ENCODE data around the gene CD63.

- TF ChIP-seq TAF1 (IDR thresholded peaks at IDR 0.05; ENCODE audit: low read depth, low read length), result no peak
- TF ChIP-seq SPI1 (IDR thresholded peaks at IDR 0.05; ENCODE audit: low read depth, low read length), result no peak
- no peak for TF ChIP-seq POLR2AphosphoS5 (IDR thresholded peaks at IDR 0.05; ENCODE audit: low read depth, low read length)
- no peak for TF ChIP-seq POLR2A (IDR thresholded peaks at IDR 0.05; ENCODE audit: low read depth, low read length)
- no peak for TF ChIP-seq POU2F2 (IDR thresholded peaks at IDR 0.05; ENCODE audit: low read depth, low read length)
- TF ChIP-seq PAX5 (IDR thresholded peaks at IDR 0.05; ENCODE audit: insufficient read depth, low read length, severe bottlenecking), result no peak
Measured at GRCh38 chr12:55722948-55723347, 5.9 kb downstream of the CD63 start.

Measured in GM12891 (cell line).